Epithelial cell of esophagus (primary cell): ENCODE results near the gene CYB5R3.
A peak's percentile ranks its signal among the peaks of the same experiment; 100 is the strongest.
"Not testable (repeated sequence)": the region's sequence is repeated elsewhere in the genome, so short reads cannot be mapped to it uniquely, and the experiment has no call there.

ENCODE experiments used
- DNase-seq: peaks from one replicate; pipeline ENCODE4 v3.0.0; 2010; ENCODE audit warnings: low read depth
- H3K4me3 ChIP-seq: 2 replicates; pipeline ENCODE4 v1.5.1; 2011; ENCODE audit warnings: mild to moderate bottlenecking, low read length, control low read depth
- TF ChIP-seq, protein P1 (sequence below): IDR thresholded peaks from 2 replicates; pipeline ENCODE4 v1.5.1; 2011; ENCODE audit warnings: low read depth, mild to moderate bottlenecking, low read length, control low read depth, inconsistent platforms; ENCODE audit not compliant: insufficient read depth; ENCODE audit errors: missing control alignments

CYB5R3 gene

DNA sequence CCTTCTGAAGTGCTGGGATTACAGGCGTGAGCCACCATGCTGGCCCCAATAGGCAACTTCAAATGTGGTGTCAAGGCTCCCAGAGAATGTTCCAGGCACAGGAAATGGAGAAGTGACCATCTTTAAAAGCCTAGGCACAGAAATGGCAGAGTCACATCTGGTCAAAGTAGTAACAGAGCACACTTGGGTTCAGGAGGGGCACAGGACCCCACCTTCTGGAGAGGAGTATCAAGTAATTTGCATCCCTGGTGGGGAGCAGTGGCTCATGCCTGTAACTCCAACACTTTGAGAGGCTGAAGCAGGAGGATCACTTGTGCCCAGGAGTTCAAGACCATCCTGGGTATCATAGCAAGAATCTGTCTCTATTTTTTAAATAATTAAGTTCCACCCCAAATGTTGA, 66.2 kb downstream of the CYB5R3 start:
- TF ChIP-seq, protein P1, sequence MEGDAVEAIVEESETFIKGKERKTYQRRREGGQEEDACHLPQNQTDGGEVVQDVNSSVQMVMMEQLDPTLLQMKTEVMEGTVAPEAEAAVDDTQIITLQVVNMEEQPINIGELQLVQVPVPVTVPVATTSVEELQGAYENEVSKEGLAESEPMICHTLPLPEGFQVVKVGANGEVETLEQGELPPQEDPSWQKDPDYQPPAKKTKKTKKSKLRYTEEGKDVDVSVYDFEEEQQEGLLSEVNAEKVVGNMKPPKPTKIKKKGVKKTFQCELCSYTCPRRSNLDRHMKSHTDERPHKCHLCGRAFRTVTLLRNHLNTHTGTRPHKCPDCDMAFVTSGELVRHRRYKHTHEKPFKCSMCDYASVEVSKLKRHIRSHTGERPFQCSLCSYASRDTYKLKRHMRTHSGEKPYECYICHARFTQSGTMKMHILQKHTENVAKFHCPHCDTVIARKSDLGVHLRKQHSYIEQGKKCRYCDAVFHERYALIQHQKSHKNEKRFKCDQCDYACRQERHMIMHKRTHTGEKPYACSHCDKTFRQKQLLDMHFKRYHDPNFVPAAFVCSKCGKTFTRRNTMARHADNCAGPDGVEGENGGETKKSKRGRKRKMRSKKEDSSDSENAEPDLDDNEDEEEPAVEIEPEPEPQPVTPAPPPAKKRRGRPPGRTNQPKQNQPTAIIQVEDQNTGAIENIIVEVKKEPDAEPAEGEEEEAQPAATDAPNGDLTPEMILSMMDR: no peak
- no peak for DNase-seq
- no peak overlapping the region for H3K4me3 ChIP-seq

DNA sequence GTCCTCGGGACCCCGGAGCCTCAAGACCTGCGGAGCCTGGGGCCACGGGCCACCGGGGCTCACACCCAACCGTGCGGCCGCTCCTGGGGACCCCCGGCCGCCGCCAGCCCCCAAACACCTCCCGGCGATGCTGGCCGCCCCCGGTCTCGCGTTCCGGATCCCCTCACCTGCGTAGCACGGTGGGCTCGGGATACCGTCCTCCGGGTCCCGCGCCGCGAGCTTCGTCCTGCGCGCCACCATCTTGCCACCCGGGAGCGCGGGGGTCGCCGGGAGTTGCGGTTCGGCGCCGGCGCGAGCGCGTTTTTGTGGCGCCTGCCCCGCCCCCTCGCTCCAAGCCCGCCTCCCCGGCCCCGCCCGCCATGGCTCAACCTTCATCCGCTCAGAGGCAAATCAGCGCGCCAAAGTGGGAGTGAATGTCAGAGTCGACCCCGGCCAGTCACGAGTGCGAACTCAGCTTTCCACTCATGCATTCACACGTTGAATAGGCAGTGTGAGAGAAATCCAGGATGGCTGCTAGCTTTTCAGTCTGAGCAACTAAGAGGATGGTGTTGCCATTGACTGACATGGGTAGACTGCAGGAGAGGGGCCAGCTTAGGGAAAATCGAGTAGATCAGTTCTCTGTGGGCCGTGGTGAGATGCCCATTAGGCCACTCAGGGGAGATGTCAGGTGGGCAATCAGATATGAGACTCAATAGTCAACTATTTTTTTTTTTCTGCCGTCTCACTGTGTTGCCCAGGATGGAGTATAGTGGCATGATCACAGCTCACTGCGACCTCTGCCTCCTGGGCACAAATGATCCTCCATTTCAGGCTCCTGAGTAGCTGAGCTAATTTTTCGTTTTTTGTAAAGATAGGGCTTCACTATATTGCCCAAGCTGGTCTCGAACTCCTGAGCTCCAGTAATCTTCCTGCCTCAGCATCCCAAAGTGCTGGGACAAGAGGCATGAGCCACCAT, 67.2 kb downstream of the CYB5R3 start:
- peak; percentile 76 for DNase-seq
- peak overlapping the region; percentile 54 for H3K4me3 ChIP-seq
- TF ChIP-seq, protein P1: no peak

DNA sequence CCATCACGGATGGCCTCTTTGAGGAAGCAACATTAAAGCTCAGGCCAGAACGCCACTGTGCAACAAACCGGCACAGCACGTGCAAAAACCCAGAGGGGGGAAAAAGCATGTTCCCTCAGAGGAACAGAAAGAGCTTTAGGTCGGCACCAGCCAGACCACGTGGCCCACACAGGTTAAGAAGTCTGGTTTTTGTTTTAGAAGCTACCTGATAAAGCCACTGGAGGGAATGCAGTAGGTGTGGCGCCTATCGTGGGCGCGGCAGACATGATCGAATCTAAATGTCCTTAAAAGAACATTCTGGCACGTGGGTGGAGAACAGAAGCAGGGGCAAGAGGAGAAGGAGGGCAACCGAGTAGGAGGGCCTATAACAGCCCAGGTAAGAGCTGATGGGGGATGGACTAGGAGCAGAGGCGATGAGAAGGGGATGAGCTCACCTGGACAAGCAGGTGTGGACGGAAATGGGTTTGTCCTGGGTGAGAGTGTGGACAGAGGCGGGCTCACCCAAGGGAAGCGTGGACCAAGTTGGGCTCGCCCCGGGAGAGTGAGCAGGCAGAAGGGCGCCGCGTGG, 67.9 kb downstream of the CYB5R3 start:
- peak; percentile 63 for DNase-seq
- peak overlapping the region; percentile 54 for H3K4me3 ChIP-seq

DNA sequence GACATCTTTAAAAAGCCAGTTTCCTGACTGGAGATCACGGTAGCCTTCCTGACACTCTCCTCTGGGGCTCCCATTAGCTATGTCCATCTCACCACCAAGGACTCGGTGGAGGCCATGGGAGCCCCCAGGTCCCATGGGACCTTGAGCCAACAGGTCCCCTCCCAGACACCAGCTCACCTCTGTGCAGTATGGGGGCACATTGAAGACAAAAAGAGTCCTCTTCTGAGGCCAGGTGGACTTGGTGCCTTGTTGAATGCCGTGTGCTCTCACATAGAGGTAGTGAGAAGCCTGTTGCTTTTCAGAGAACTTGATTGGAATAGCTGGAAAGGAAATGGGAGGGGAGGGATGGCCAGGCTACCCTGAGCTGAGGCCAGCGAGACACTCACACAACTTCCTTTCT, 69.2 kb downstream of the CYB5R3 start:
- not testable (repeated sequence) for DNase-seq, H3K4me3 ChIP-seq

DNA sequence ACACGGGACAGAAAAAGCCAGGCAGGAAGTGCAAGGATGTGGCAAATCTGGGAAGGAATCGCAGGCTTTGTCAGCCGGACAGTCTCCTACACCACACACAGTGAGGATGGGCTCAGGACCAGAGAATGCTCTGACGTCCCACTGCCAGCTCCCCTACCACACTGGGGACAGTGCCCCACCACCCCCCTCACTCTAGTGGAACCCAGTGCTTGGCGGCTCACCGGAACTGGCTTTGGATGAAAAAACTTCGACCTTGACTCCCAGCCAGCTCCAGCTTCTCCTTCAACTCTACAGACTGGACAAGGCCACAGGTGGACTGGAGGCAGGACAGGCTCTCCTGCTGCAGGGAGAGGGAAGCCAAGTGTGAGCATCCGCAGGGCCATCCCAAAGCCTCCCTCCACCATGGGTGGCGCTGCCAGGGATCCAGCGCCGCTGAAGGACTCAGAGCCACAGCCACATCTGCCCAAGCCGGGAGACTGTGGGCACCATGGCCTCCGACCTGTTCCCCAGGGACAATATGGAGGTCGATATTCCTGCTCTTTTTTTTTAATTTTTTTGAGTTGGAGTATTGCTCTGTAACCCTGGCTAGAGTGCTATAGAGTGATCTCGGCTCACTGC, 71.5 kb downstream of the CYB5R3 start:
- H3K4me3 ChIP-seq: no peak overlapping the region
- TF ChIP-seq, protein P1: no peak
- no peak for DNase-seq

DNA sequence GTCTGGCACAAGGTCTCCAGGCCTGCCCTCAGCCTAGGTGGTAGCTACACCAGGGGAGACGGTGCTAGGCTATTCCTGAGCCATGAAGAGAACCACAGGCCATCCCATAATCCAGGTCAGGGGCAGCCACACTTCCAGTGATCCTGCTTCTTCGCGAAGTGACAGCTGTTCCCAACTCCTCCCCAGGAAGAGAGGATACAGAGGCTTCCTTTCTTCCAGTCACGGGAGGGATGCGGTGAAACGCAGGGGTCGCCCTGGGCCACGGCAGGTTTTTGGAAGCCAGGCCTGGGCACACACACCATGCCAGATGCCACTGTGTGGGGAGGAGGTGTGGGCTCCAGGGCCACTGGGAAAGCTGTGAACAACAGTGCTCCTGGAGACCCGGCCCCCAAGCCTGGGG, 72.1 kb downstream of the CYB5R3 start:
- H3K4me3 ChIP-seq, DNase-seq: not testable (repeated sequence)

DNA sequence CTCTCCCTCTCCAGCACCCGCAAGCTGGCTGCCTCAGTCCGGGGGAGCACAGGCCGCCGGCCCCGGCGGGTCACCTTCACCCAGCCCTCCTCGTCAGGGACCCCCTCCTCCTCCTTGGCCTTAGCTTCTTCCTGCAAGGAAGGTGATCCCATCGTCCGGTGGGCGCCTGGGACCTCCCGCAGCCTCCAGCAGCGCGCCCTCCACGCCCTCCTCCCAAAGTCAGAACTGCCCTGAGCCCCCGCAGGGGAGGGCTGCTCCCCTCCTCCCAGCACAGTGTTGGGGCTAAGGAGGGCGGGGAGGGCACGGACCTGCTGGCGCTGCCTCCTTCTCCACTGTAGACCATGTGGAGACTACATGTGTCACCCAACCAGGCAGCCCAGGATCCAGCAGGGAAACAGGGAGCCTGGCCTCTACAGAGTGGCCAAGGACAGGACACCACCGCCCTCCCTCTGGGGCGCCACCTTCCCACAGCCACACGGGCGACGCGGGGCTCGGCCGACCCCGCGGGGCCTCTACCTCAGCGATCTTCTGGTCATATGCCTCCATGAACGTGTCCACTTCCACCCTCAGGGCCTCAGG, 73.1 kb downstream of the CYB5R3 start:
- not testable (repeated sequence) for H3K4me3 ChIP-seq, DNase-seq

DNA sequence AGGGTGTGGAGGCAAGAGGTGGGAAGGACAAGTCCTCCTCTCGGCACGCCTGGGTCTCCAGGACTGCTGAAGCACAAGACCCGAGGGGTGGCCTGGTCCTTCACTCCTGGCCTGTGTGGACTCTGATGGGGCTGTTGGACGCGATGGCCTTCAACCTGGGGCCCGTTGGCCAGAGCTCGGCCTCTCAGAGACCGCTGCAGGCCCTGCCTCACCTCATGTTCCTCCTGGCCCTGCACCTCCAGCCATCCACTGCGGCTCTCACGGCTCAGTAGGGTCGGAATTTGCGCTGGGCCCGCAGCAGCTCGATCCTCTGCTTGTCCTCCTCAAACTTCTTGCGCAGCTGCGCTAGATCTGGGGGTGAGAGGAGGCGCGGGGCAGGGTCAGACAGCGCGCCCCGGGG, 74.7 kb downstream of the CYB5R3 start:
- not testable (repeated sequence) for DNase-seq, H3K4me3 ChIP-seq

DNA sequence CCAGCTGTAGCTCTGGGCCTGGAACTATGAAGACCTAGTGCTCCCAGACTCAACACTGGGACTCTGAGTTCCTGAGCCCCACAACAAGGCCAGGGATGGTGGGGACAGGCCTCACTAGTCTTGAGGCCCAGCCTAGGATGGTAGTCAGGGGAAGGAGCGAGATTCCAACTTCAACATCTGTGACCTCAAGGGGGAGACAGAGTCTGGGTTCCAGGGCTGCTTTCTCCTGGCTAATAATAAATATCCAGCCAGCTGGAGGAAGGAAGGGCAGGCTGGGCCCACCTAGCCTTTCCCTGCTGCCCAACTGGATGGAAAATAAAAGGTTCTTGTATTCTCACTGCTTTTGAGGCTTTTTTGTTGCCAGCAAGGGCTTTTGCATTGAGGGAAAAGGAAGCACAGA, 75.1 kb downstream of the CYB5R3 start:
- not testable (repeated sequence) for H3K4me3 ChIP-seq, DNase-seq

DNA sequence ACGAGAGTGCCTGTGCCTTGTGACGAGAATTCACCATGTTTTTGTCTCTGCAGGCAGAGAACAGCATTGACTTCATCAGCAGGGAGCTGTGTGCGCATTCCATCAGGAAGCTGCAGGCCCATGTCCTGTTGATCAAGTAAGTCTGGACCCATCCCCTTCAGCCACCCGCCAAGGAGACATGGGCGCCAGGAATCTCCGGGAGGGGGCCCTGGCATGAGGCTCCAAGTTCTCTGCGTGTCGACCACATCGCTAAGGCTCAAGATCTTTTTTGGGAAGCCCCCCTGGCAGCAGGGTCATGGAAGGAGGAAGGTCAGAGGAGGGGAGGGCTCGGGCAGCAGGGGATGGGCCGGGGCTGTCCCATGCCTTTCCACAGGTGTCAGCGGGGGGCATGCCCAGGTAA, 78.1 kb downstream of the CYB5R3 start:
- not testable (repeated sequence) for DNase-seq, H3K4me3 ChIP-seq

DNA sequence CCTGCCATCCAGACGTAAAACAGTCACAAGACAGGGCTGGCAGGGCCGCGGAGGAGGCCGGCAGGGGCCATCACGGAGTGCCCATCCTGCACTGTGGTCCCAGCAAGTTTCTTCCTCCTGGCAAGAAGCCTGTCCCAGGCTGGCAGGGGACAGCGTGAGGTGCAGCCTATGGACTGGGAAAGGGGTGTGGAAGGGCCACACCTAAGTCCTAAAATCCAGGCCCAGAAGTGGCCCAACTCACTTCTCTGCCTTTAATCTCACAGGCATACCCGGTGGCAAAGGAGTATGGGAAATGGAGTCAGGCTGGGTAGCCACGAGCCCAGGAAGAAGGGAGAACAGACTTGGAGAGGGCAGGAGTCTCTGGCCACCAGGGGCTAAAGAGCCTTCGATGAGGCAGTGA, 78.6 kb downstream of the CYB5R3 start:
- H3K4me3 ChIP-seq, DNase-seq: not testable (repeated sequence)

DNA sequence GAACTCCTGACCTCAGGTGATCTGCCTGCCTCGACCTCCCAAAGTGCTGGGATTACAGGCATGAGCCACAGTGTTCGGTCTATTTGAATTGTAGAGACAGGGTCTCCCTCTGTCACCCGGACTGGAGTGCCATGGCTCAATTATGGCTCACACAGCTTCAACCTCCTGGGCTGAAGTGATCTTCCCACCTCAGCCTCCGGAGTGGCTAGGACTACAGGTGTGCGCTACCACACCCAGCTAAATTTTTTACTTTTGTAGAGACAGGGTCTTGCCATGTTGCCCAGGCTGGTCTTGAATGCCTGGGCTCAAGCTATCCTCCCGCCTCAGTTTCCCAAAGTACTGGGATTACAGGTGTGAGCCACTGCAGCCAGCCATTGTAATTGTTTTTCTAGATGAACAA, 81.2 kb downstream of the CYB5R3 start:
- not testable (repeated sequence) for H3K4me3 ChIP-seq, DNase-seq
